Forelimb muscle (tissue), 1 donor: Measurements from ENCODE around the gene PARVB. TPM values are rescaled to one million over a fixed set of nuclear protein-coding genes. Genes with fewer than 3 reads are reported as not detected.

ENCODE experiments used
- DNase-seq: peaks from one replicate; pipeline ENCODE4 v3.0.0-alpha.2; 2013; ENCODE audit warnings: low read depth
- polyA plus RNA-seq: library from polyadenylated mRNA; unstranded; fragments of 120-200 nt; gene quantifications from one replicate; pipeline ENCODE4 v1.2.1, GENCODE V29; 2013; ENCODE audit not compliant: insufficient read length

PARVB gene
- polyA plus RNA-seq, 1 donor = 45.9 TPM

DNA sequence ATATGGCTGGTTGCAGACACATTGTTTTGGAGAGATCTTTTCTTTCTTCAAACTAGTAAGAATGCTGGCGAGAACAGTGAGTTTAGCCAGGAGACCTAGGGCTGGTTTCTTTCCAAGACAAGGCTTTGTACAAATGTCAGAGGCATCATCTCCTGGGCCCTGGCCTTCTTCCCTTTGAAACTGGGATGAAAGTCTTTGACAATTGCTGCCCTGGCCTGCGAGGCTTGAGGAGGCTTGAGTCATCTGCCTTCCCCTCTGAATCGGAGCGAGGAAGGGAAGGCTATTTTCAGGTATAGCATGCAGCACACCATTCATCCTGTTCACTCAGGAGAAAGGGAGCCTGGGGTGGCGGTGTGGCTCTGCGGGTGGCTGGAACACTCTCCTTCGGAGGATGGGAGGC lies 135.1 kb downstream of the PARVB start:
- DNase-seq = no peak

DNA sequence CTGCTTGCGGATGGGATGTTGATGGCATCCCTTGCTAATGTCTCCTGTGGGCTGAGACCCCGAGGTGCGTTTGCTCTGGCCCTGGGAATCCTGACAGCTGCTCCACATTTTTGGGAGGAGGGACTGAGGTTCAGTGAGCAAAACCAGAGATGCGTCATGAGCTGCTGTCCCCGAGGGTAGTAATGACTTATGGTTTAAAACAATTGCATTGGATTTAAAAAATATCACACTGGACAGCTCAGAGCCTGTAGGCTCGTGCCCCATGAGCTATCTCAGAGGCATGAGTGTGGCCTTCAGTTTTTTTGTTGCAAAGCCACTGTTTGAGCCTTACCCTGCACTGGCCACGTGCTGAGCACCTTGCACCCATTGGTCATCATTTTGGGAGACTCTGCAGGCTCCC lies 135.7 kb downstream of the PARVB start:
- DNase-seq = no peak

DNA sequence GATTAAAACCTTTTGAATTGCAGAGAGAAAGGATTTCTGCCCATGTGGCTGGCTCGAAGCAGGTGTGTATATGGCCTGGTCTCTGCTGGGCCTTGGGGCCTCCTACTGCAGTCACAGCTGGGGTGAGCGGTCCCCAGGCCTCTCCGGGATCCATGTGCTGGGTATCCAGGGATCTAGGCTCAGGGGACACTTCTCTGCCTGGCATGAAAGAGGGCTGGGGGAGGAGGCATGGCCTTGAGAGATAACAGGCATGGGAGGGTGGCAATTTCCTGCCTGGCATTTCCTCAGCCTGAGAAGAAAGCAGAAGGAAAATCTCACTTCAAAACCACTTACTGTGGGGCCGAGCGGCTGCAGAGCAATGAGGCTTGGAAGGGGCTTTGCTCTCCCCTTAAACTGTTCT lies 136.3 kb downstream of the PARVB start:
- DNase-seq = no peak

- no peak for DNase-seq
Observed at GRCh38 chr22:44161673-44162072, 137.6 kb downstream of the PARVB start.

DNA sequence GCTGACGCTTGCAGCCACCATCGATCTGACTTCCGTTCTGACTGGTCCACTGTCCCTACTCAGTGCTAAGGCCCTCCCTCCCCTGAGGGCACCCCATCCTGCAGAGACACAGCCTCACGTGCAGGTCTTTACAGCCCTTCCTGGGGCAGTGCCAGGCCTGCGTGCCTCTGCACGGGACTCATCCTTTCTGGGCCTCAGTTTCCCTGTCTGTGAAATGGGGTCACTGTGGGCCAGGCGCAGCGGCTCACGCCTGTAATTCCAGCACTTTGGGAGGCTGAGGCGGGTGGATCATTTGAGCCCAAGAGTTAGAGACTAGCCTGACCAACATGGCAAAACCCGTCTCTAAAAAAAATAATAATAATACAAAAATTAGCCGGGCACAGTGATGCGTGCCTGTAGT lies 138.9 kb downstream of the PARVB start:
- DNase-seq = no peak

GRCh38 chr22:44163536-44163935 lies 139.4 kb downstream of the PARVB start:
- no peak for DNase-seq

- no peak for DNase-seq
Observed at GRCh38 chr22:44164031-44164430, 139.9 kb downstream of the PARVB start.

GRCh38 chr22:44165286-44165874 lies 141.3 kb downstream of the PARVB start:
- DNase-seq = no peak

DNA sequence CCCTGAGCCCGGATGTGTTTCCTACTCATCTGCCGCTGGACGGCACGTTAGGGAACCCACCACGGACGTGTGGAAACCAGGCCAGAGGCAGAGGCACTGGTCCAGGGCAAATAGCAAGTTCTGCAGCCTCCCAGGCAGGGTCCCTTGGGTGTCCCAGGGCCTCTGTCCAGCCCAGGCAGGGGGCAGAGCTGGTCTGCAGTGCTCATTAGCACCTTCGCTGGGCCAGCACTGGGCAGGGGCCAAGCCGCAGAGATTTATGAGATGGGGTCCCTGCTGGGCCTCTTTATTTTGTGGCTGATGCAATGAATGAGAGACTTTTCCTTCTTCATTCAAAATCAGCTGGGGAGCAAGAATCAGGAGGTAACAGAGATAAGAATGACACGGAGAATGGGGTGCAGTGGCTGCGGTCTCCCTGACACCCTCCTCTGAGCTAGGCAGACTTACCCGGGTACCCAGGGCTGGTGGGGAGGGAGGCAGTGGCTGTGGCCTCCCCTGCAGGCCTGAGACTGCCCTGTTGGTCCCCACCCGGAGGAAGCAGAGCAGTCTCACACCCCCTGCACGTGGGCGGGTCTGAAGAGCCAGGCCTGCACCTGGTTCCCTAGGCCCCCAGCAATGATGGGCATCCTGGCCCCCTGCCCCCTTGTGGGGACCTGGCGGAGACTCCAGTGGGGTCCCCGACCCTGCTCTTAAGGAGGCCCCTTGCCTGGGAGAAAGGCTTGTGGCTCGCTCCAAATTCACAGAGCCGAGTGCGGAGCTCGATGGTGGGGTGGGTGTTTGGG lies 142.6 kb downstream of the PARVB start:
- DNase-seq = no peak

- DNase-seq = no peak
Observed at GRCh38 chr22:44167501-44167900, 143.4 kb downstream of the PARVB start.

DNA sequence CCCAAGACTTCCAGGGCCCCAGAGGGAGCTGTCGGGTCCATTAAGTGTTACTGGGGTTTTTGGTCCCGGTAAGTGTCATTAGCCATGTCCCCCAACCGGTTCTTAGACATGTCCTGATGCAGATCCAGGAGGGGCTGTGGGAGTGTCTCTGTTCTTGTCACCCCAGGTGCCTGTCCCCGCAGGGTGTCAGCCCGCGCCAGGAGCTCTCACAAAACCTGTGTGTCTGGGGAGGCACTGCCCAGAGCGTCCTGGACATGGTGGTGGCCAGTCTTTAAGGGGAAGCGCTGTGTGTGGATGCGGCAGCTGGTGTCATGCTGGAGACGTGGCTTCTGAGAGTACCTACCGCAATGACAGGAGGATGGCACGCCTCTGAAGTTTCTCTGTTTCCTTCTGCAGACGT lies 144.1 kb downstream of the PARVB start:
- no peak for DNase-seq

- no peak for DNase-seq
Observed at GRCh38 chr22:44170470-44170869, 146.4 kb downstream of the PARVB start.

DNA sequence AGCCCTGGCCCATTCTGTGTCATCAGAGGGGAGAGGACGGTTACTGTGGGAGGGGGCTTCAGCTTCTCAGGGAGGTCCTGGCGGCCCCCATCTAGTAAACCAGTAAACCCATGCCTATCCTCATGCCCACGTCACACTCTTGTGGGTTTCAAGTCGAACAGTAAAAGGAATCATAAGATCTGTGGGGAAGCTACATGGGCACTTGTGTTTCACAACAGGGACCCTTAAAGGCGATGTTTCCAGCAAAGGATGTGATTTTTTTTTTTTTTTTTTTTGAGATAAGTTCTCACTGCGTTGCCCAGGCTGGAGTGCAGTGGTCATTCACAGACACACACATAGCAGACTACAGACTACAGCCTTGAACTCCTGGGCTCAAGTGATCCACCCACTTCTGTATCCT lies 147.5 kb downstream of the PARVB start:
- no peak for DNase-seq

- no peak for DNase-seq
Observed at GRCh38 chr22:44172370-44173108, 148.4 kb downstream of the PARVB start.

- no peak for DNase-seq
Observed at GRCh38 chr22:44173154-44173553, 149.1 kb downstream of the PARVB start.

GRCh38 chr22:44175676-44176075 lies 151.6 kb downstream of the PARVB start:
- DNase-seq = no peak

DNA sequence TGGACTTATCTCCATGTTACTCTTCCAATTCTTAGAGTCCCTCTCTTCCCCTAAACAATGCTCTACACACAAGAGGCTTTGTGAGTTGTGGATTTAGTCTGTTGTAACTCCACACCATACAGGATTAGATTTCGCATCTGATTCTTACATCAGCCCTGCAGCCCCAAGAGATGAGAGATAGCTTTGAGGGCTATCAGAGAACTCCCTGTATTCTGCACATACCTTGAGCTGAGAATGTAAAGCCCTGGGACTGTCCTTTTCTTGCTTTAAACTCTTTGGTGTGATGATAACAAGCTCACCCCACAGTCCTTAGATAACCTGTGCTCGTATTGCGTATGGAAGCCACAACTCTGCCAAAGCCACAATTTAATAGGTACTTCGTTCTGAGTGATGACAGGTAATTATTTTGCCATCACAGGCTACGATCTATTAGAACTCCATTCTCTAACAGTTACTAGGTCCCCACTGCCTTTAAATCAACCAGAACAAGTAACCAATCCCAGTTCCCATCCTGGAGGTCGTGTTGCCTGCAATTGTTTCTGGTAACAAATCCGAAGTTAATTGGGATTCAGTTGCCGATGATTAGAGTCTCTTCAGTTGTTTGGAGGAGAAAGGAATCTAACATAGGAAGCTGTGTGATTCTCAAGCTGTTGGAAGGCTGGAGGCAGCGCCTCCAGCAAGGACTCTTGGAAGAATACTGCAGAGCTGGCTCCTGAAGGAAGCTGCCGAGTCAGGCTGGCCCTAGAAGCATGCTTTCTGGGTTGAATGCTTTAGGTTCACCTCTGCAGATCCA lies 155.3 kb downstream of the PARVB start:
- DNase-seq = no peak

GRCh38 chr22:44179989-44180705 lies 156.0 kb downstream of the PARVB start:
- DNase-seq = no peak

DNA sequence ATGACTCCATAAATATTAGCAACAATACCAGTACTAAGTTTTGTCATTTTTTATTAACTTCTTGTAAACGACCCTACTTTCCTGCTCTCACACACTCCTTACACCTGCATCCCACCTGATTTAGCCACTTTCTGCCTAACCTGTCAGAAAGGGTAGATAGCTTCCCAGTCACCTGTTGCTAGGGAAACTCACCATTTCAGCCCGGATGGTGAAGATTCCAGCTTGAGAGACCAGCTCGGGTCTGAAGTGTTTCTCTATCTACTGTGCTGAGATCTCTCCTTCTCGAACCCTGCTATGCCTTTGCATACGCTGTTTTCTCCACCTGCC lies 156.6 kb downstream of the PARVB start, which contains the start of gene PARVG:
PARVG (plus strand) TSS at position 220 of the 327 bp plus-strand sequence. CDS start 2,405 bp downstream, outside the sequence.
- DNase-seq = no peak

- DNase-seq = no peak
Observed at GRCh38 chr22:44181033-44181911, 157.2 kb downstream of the PARVB start.
